GM12878 (cell line): Measurements from ENCODE around the gene RAD51B. TPM values are rescaled to one million over a fixed set of nuclear protein-coding genes. Genes with fewer than 3 reads are reported as not detected.

Source experiments
- ATAC-seq: fragments of 200-7000 bp; cut with Tn5 transposase; 3 replicates; pipeline ENCODE4 v1.9.1; 2020; ENCODE audit warnings: mild to moderate bottlenecking, moderate library complexity
- BruUV-seq: library from RNA; stranded (reverse); fragments of 400-500 nt; replicated peaks from 2 replicates; lab custom pipeline; 2021; lab: Mats Ljungman, UMichigan
- CTCF ChIA-PET: fragments of 300-600 bp; sonication (Branson Sonifier 250); formaldehyde crosslinking; extraction: SDS; loops from one replicate; lab custom pipeline; 2021; ENCODE audit warnings: inconsistent platforms; lab: Yijun Ruan, JAX
- POLR2A ChIA-PET: fragments of 350-600 bp; formaldehyde crosslinking; extraction: SDS; loops from one replicate; lab custom pipeline; 2021; ENCODE audit warnings: inconsistent platforms; lab: Charles Lee
- RAD21 ChIA-PET: fragments of 300-600 bp; sonication (Branson Sonifier 250); formaldehyde crosslinking; loops from one replicate; lab custom pipeline; 2023; ENCODE audit warnings: antibody characterized with exemption; ENCODE audit not compliant: unreplicated experiment; lab: Charles Lee
- SMC1A ChIA-PET: fragments of 300-600 bp; sonication (Branson Sonifier 250); formaldehyde crosslinking; loops from one replicate; lab custom pipeline; 2023; ENCODE audit not compliant: unreplicated experiment, uncharacterized antibody; lab: Charles Lee
- DNase-seq: peaks from one replicate; pipeline ENCODE4 v3.0.0-alpha.2; 2011; ENCODE audit warnings: low read depth, low spot score
- FAIRE-seq: peaks from 3 replicates; lab custom pipeline; 2011; peaks lifted over from hg19 to GRCh38; lab: Jason Lieb, UNC
- H2AFZ ChIP-seq: 2 replicates; pipeline ENCODE4 v1.6.0; 2011; ENCODE audit warnings: low read depth, low read length, control low read depth; ENCODE audit not compliant: control insufficient read depth
- H3K27ac ChIP-seq: 2 replicates; pipeline ENCODE4 v1.5.1; 2011; ENCODE audit warnings: control low read depth; ENCODE audit not compliant: control insufficient read depth, insufficient read depth
- H3K27me3 ChIP-seq, 2 experiments: replicated peaks in 1 of 2; 2 replicates each; pipeline versions ENCODE4 v1.6.0 to v1.6.1; 2011; ENCODE audit warnings: low read length in 1 of 2; ENCODE audit not compliant: control insufficient read depth in 2 of 2, insufficient read depth in 2 of 2
- H3K36me3 ChIP-seq, 2 experiments: 2 replicates each; pipeline ENCODE4 v1.5.1; 2011; ENCODE audit warnings: low read length in 1 of 2; ENCODE audit not compliant: control insufficient read depth in 2 of 2, insufficient read depth in 2 of 2
- H3K4me1 ChIP-seq: 2 replicates; pipeline ENCODE4 v1.6.1; 2011; ENCODE audit warnings: mild to moderate bottlenecking, low read length, moderate library complexity, mixed read lengths; ENCODE audit not compliant: control insufficient read depth, insufficient read depth
- H3K4me2 ChIP-seq: 2 replicates; pipeline ENCODE4 v1.6.0; 2011; ENCODE audit warnings: control low read depth; ENCODE audit not compliant: control insufficient read depth, insufficient read depth
- H3K4me3 ChIP-seq: fragments of 200-600 bp; sonication (generic); 2 replicates; pipeline ENCODE4 v1.5.1; 2016
- H3K79me2 ChIP-seq: 2 replicates; pipeline ENCODE4 v1.6.0; 2011; ENCODE audit warnings: low read length; ENCODE audit not compliant: control insufficient read depth, insufficient read depth
- H3K9ac ChIP-seq: 2 replicates; pipeline ENCODE4 v1.8.0; 2011; ENCODE audit warnings: low read length, control low read depth, mixed read lengths; ENCODE audit not compliant: control insufficient read depth, insufficient read depth
- H3K9me3 ChIP-seq: replicated peaks from 3 replicates; pipeline ENCODE4 v1.5.1; 2011; ENCODE audit warnings: mild to moderate bottlenecking, low read length; ENCODE audit not compliant: control insufficient read depth, insufficient read depth
- H4K20me1 ChIP-seq: 2 replicates; pipeline ENCODE4 v1.6.0; 2011; ENCODE audit not compliant: control insufficient read depth, insufficient read depth
- CEBPB ChIP-seq, 2 experiments: fragments of 150-350 bp in 1 of 2; IDR thresholded peaks; 2 replicates each; pipeline ENCODE4 v1.6.1; 2012 to 2014; ENCODE audit warnings: low read depth in 2 of 2, low read length in 2 of 2, borderline replicate concordance in 1 of 2, inconsistent platforms in 1 of 2
- RAD51 ChIP-seq: fragments of 450-650 bp; IDR thresholded peaks from 2 replicates; pipeline ENCODE4 v1.6.1; 2016; ENCODE audit warnings: moderate library complexity, mild to moderate bottlenecking, inconsistent platforms
- WGBS: methylation state at CpG from one replicate; pipeline ENCODE4 v1.1.6; 2016; ENCODE audit warnings: low lambda C conversion rate; ENCODE audit not compliant: insufficient replicate concordance, insufficient coverage; ENCODE audit errors: missing lambda C conversion rate; 5-methylcytosine and 5-hydroxymethylcytosine counted together
- in situ Hi-C: fragments of 300-500 bp; cut with MboI; formaldehyde crosslinking; loops from 9 replicates; pipeline ENCODE4 v1.14.3; 2018; ENCODE audit warnings: mixed read lengths
- intact Hi-C: fragments of 100-400 bp; cut with micrococcal nuclease; formaldehyde crosslinking; loops from one replicate; pipeline ENCODE4 v1.14.2; 2022; ENCODE audit not compliant: unreplicated experiment
- polyA plus RNA-seq, 11 experiments: library from polyadenylated mRNA; depleted of rRNA in 4 of 11; unstranded in 6 of 11; stranded (reverse) in 5 of 11; fragments of >200 nt; fragmentation: Nextera tagmentation in 4 of 11; fragmentation: Illumina TruSeq in 1 of 11; extraction: Ambion mirVana in 4 of 11; extraction: Trizol in 1 of 11; gene quantifications; 1 replicate in 1 of 11; 2 replicates in 10 of 11; pipeline versions ENCODE4 v1.2.1 to v1.2.3, GENCODE V29; 2011 to 2016; ENCODE audit warnings: inconsistent platforms in 2 of 11, missing spikeins in 2 of 11, low read depth in 1 of 11
- total RNA-seq, 4 experiments: library from RNA; depleted of rRNA in 3 of 4; stranded (reverse); fragments of >200 nt in 3 of 4; fragmentation: Illumina TruSeq in 1 of 4; extraction: Trizol in 1 of 4; gene quantifications; 2 replicates each; pipeline versions ENCODE4 v1.2.1 to v1.2.3, GENCODE V29; 2013 to 2021
- TF ChIP-seq, protein P1 (sequence below): fragments of 150-350 bp; IDR thresholded peaks from 2 replicates; pipeline ENCODE4 v1.6.1; 2016; ENCODE audit warnings: low read depth, low read length

Gene RAD51B
- total and polyA plus RNA-seq, 10 of the 15 experiments (the other 5 are each of a cell fraction or from before 2014, with no cell fraction given): 9.8 to 26.8 (median 21.3) TPM

DNA sequence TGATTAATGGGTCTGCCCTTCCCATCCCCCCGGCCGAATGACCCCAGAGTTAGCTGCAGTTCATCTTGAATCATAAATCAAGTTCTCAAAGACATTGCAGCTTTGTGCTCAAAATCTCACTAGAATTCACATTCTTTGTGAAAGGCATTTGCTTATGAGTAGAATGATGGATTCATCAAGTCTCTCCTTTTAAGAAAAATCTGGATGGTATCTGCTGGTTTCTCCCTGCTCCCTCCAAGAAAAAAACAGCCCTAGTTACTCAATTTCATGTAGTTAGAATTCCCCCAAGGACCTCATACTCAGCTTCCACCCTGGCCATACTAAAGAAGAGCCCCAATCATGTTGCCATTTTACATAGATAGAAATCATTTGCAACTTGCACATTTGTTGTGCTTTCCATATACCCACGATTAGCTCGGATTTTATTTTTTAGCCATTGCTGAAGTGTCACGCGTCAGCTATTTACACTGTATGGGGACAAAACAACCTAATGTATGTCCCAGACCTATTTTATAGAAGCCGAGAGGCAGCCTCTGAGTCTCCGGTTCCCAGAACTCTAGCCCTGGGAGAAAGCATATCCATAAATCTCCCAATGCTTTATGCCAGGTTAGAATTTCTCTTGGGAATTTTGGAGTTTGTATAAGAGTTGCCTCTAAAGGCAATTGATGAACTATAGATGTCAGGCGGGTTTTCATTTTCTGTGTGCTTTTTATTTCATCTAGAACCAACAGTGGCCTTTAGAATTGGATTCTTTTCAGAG is 673.8 kb downstream of the RAD51B start:
- H3K4me1 ChIP-seq: peaks cover 26% of the 10 kb centered on the region
- in situ Hi-C loops: no loop called here
- H3K79me2 ChIP-seq: no peaks in the 10 kb centered on the region
- H2AFZ ChIP-seq: no peak overlapping the region
- no peak overlapping the region for H3K4me3 ChIP-seq
- H3K4me2 ChIP-seq: no peak overlapping the region
- no peaks in the 10 kb centered on the region for H3K27me3 ChIP-seq
- no TSS peak for BruUV-seq
- ChIA-PET POLR2A (interaction anchor here (0.8 to 1.7 kb wide), 4 partner anchors 13 to 88 kb away, joined by 3 to 6 read pairs (median 3); no protein-coding TSS in a partner anchor), RAD21 (interaction anchor here (0.6 to 2.0 kb wide), 10 partner anchors 13 to 218 kb away, joined by 3 to 5 read pairs (median 3); no protein-coding TSS in a partner anchor), CTCF (interaction anchor here (1.0 to 5.2 kb wide), 4 partner anchors 12 to 293 kb away, joined by 3 to 33 read pairs (median 4); no protein-coding TSS in a partner anchor), SMC1A (interaction anchor here (0.7 to 5.7 kb wide), 15 partner anchors 9 to 295 kb away, joined by 3 to 56 read pairs (median 5); no protein-coding TSS in a partner anchor)
- no peak overlapping the region for H3K27ac ChIP-seq
- ATAC-seq (no peak), DNase-seq (no peak), FAIRE-seq (no peak)
- no peaks in the 10 kb centered on the region for H3K36me3 ChIP-seq
- TF ChIP-seq CEBPB (IDR thresholded peaks at IDR 0.05; ENCODE audit: borderline replicate concordance in 1 of 2, low read depth in 2 of 2, low read length in 2 of 2): no peak
- TF ChIP-seq RAD51: no peak
- TF ChIP-seq, protein P1, sequence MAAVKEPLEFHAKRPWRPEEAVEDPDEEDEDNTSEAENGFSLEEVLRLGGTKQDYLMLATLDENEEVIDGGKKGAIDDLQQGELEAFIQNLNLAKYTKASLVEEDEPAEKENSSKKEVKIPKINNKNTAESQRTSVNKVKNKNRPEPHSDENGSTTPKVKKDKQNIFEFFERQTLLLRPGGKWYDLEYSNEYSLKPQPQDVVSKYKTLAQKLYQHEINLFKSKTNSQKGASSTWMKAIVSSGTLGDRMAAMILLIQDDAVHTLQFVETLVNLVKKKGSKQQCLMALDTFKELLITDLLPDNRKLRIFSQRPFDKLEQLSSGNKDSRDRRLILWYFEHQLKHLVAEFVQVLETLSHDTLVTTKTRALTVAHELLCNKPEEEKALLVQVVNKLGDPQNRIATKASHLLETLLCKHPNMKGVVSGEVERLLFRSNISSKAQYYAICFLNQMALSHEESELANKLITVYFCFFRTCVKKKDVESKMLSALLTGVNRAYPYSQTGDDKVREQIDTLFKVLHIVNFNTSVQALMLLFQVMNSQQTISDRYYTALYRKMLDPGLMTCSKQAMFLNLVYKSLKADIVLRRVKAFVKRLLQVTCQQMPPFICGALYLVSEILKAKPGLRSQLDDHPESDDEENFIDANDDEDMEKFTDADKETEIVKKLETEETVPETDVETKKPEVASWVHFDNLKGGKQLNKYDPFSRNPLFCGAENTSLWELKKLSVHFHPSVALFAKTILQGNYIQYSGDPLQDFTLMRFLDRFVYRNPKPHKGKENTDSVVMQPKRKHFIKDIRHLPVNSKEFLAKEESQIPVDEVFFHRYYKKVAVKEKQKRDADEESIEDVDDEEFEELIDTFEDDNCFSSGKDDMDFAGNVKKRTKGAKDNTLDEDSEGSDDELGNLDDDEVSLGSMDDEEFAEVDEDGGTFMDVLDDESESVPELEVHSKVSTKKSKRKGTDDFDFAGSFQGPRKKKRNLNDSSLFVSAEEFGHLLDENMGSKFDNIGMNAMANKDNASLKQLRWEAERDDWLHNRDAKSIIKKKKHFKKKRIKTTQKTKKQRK: no peak
- H4K20me1 ChIP-seq: no peaks in the 10 kb centered on the region
- H3K9ac ChIP-seq: no peak overlapping the region
- 93% methylated on average over 9 of the region's 9 CpGs for WGBS
- no peaks in the 10 kb centered on the region for H3K9me3 ChIP-seq
- intact Hi-C loops: no loop called here
